Activated CD8-positive, alpha-beta memory T cell treated with anti-CD3 and anti-CD28 coated beads for 36 hours (primary cell): Measurements from ENCODE around the gene SDK1. TPM values are rescaled to one million over a fixed set of nuclear protein-coding genes. Genes with fewer than 3 reads are reported as not detected.

Experiments
- CTCF ChIA-PET: fragments of 350-600 bp; sonication (Branson Sonifier 250); formaldehyde crosslinking; loops from one replicate; lab custom pipeline; 2021; ENCODE audit warnings: antibody characterized with exemption; lab: Charles Lee
- POLR2A ChIA-PET: fragments of 350-600 bp; sonication (Branson Sonifier 250); formaldehyde crosslinking; loops from one replicate; lab custom pipeline; 2021; ENCODE audit warnings: antibody characterized with exemption; lab: Charles Lee
- total RNA-seq, 2 experiments: library from RNA; stranded (reverse); gene quantifications; one replicate each; pipeline ENCODE4 v1.2.3, GENCODE V29; 2021

SDK1 gene
- total RNA-seq, 2 experiments from 2014 or later, result 0.15 to 0.50 TPM

DNA sequence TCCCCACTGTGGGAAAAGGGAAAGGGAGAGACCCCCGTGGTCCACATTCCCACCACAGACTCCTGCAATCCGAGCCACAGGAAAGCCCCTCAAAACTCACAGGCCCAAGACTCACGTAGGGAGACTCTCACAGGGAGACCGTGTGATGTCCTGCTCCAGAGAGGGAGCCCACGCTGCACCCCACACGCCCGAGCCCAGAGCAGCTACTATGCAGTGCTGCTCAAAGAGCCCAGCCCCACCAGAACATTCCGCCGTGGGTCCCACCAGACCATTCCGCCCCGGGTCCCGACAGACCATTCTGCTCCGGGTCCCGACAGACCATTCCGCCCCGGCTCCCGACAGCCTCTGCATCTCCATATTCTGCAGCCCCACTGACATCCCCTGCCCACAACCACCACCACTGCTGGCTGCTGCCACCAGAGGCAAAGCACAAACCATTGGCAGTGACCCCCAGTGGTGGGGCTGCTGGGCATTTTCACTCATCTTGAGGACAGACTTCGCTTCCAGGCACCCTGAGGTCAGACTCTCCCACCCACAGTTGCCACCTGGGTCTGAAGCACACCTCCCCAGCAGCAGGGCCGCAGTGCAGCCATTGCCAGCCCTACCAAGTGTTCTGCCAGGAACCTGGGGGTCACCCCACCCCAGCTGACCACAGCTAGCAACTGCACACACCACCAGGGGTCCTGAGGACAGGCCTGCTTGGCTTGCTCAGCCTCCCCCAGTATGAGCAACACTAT is 755.7 kb downstream of the SDK1 start:
- POLR2A ChIA-PET, result no interaction called here
- CTCF ChIA-PET, result no interaction called here

DNA sequence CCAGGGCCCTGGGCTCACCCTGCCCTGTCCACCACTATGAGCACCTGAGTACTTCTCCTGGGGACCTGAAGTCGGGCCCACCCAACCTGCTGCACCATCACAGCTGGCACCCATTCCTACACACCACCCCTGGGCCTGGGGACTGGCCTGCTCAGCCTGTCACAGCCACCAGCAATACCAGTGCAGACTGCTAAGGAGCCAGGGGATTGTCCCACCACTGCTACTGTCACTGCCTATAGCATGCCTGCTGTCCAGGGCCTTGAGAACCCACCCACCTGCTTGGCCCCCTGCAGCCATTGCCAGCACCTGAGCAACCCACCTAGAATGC is 756.2 kb downstream of the SDK1 start:
- ChIA-PET CTCF (no interaction called here), POLR2A (no interaction called here)

- ChIA-PET POLR2A (no interaction called here), CTCF (no interaction called here)
These were observed 757.1 kb downstream of the SDK1 start for GRCh38 chr7:4058158-4058557.

- ChIA-PET CTCF (interaction anchor here (0.7 kb wide), 1 partner anchor 487 kb away, joined by 4 read pairs; no protein-coding TSS in a partner anchor), POLR2A (no interaction called here)
These were observed 764.1 kb downstream of the SDK1 start for GRCh38 chr7:4065190-4065589.

GRCh38 chr7:4066206-4066605 is 765.2 kb downstream of the SDK1 start:
- POLR2A ChIA-PET, result no interaction called here
- CTCF ChIA-PET, result no interaction called here

DNA sequence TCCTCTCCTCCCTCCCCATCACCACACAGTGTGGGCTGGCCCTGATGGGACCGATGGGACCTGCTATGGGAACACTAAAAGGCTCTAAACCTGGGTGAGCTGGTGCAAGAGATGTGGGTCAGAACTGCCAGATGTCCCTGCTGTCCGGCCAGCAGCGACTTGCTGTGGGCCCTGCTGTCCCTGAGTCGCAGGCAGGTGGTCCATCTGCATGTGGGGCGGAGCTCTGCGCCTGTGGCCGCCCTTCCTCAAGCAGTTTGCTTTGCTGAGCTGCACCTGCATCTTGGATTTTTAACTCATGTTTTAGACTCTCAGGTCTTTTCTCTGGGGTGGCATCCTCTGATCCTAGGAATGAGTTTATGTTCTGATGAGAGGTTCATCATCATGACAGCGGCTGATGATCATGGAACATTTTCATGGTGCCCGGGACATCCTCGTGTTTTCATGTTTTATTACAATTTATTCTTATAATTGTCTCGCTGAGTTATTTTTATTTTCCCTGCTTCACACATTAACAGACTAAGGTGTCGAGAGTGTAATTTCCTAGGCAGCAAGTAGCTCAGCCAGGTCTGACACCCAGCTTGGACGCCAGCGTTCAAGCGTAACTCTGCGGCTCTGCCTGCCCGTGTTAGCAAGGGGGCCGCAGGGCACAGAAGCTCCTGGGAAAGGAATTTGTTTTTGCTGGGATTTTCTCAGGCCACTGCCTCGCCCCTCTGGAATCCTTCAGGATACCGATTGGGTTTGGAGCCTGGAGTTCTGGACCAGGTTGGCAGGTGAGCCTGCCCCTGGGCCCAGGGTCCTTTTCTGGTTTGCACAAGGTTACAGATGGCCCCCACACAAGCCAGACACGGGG is 765.8 kb downstream of the SDK1 start:
- ChIA-PET POLR2A (no interaction called here), CTCF (no interaction called here)

- POLR2A ChIA-PET, result no interaction called here
- CTCF ChIA-PET, result no interaction called here
These were observed 766.4 kb downstream of the SDK1 start for GRCh38 chr7:4067476-4067760.

- CTCF ChIA-PET, result no interaction called here
- POLR2A ChIA-PET, result no interaction called here
These were observed 766.8 kb downstream of the SDK1 start for GRCh38 chr7:4067874-4068273.

DNA sequence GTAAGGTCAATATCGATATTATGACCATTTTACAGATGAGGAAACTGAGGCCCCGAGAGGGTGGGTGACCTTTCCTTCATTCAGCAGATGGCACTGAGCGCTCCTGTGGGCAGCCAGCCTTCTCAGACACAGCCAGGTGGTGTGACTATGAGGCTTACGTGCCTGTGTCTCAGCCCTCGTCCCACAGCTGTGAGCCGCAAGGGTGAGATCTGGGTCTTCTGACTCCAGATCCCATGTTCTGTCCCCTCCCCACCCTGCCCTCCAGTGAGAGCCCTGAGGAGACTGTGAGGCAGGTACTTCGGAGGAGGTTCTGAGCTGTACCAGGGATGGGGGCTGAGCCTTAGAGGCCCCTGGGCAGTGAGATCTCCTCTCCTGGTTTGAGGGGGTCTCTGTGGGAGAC is 767.2 kb downstream of the SDK1 start:
- POLR2A ChIA-PET, result no interaction called here
- CTCF ChIA-PET, result no interaction called here

- ChIA-PET POLR2A (no interaction called here), CTCF (no interaction called here)
These were observed 768.4 kb downstream of the SDK1 start for GRCh38 chr7:4069268-4070095.

DNA sequence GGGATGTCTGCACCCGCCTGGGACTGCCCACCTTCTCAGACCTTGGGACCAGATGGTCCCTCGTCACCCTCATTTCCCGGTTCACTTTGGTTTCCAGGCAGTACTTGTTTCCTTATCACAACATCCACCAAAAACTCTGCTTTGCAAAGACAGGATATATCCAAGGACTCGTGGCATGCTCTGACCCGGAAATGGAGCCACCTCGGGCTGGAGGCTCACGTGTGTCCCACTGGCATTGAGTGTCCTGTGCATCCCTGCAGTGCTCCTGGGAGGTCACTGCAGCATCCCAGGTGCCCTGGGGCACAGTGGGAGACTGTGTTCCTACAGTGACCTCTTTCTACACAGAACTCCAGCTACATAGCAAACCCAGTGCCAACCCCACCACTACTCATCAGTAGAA is 769.2 kb downstream of the SDK1 start:
- CTCF ChIA-PET, result interaction anchor here (0.6 kb wide), 1 partner anchor 447 kb away, joined by 3 read pairs; no protein-coding TSS in a partner anchor
- POLR2A ChIA-PET, result no interaction called here

DNA sequence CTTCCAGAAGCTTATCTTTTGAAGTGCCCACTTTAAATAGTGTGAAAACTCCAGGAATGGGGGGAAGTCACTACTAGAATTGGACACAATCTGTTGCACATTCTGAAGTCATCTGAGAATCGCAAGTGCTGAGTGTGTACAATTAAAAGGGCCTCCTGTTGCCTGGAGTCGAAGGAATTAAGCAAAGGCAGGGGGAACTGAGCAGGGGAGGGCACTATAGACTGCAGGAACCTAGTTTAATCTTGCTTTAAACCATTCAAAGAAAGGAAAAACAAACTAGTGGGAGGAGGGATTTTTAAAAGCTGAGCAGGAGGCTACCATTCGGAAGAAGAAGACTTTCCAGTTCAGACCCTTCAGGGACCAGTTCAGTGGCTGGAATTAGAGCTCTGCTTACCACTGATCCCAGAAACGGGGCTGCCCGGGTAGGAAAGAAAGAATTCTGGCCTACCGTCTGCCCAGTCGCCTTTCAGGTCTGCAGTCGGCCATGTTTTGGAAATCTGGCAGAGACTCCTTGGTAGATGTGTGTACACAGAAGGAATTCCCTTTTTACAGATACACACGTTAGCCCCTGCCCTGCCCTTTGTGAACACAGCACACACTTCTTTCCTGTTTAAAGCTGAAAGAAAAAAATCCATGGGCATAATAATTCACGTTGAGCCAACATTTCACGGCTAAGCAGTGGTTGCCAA is 770.5 kb downstream of the SDK1 start:
- CTCF ChIA-PET, result no interaction called here
- POLR2A ChIA-PET, result no interaction called here

- ChIA-PET POLR2A (no interaction called here), CTCF (no interaction called here)
These were observed 771.3 kb downstream of the SDK1 start for GRCh38 chr7:4072161-4072925.

- CTCF ChIA-PET, result no interaction called here
These were observed 772.0 kb downstream of the SDK1 start for GRCh38 chr7:4073052-4073451.

DNA sequence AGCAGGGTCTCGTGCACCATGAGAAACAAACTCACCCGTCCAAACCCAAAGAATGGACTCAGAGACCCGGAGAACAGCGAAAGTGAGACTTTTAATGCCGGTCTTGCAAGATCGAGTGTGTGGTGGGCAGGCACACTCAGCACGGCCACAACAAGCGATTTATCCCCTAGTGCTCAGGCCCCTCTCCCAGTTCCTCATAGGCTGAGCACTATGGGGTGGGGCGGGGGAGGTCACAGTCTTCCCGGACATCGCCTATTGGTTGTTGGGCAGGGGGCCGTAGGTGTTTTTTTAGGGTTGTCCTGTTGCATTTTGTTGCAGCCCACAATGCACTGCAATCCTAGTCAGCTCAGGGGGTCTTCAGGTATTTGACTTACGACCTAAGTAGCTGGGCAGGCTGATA is 772.7 kb downstream of the SDK1 start:
- ChIA-PET CTCF (no interaction called here), POLR2A (no interaction called here)

More at GRCh38 chr7:4073052-4073451, 772.0 kb downstream of the SDK1 start:
- POLR2A ChIA-PET, result no interaction called here

GRCh38 chr7:4074407-4074806 is 773.4 kb downstream of the SDK1 start:
- POLR2A ChIA-PET, result no interaction called here
- CTCF ChIA-PET, result no interaction called here

GRCh38 chr7:4074994-4075393 is 773.9 kb downstream of the SDK1 start:
- POLR2A ChIA-PET, result no interaction called here
- CTCF ChIA-PET, result no interaction called here

GRCh38 chr7:4076701-4077294 is 775.7 kb downstream of the SDK1 start:
- CTCF ChIA-PET, result interaction anchor here (0.5 kb wide), 1 partner anchor 814 kb away, joined by 3 read pairs; no protein-coding TSS in a partner anchor
- POLR2A ChIA-PET, result no interaction called here

- ChIA-PET CTCF (no interaction called here), POLR2A (no interaction called here)
These were observed 776.9 kb downstream of the SDK1 start for GRCh38 chr7:4077980-4078379.
